NT2/D1 (cell line): ENCODE results near the gene IL17RB.

Source experiments
- DNase-seq: peaks from one replicate; pipeline ENCODE4 v3.0.0-alpha.2; 2011; ENCODE audit warnings: low read depth, low spot score
- H3K27me3 ChIP-seq: 2 replicates; pipeline ENCODE4 v1.6.0; 2011; ENCODE audit warnings: mild to moderate bottlenecking; ENCODE audit not compliant: insufficient read length, insufficient read depth
- H3K36me3 ChIP-seq: 2 replicates; pipeline ENCODE4 v1.6.1; 2011; ENCODE audit warnings: mild to moderate bottlenecking, low read length, mixed read lengths; ENCODE audit not compliant: insufficient read depth, insufficient read length
- H3K4me1 ChIP-seq: 2 replicates; pipeline ENCODE4 v1.5.1; 2011; ENCODE audit not compliant: insufficient read depth, insufficient read length
- H3K4me3 ChIP-seq: 2 replicates; pipeline ENCODE4 v1.5.1; 2011; ENCODE audit warnings: low read depth; ENCODE audit not compliant: insufficient read length
- H3K9ac ChIP-seq: 2 replicates; pipeline ENCODE4 v1.6.0; 2011; ENCODE audit warnings: low read depth; ENCODE audit not compliant: insufficient read length
- H3K9me3 ChIP-seq: 2 replicates; pipeline ENCODE4 v1.5.1; 2011; ENCODE audit warnings: mild to moderate bottlenecking, low read length; ENCODE audit not compliant: insufficient read depth
- SUZ12 ChIP-seq: IDR thresholded peaks from 2 replicates; pipeline ENCODE4 v1.6.1; 2011; ENCODE audit not compliant: insufficient read length, insufficient read depth; ENCODE audit errors: extremely low read depth
- YY1 ChIP-seq: IDR thresholded peaks from 2 replicates; pipeline ENCODE4 v1.6.1; 2011; ENCODE audit not compliant: insufficient read length, insufficient read depth
- ZNF274 ChIP-seq: IDR thresholded peaks from 2 replicates; pipeline ENCODE4 v1.6.1; 2011; ENCODE audit warnings: mild to moderate bottlenecking, low read depth, low read length

Gene IL17RB

GRCh38 chr3:53902067-53902466, 55.7 kb downstream of the IL17RB start:
- H3K9ac ChIP-seq, result no peak overlapping the region
- no peaks in the 10 kb centered on the region for H3K27me3 ChIP-seq
- no peak for TF ChIP-seq YY1
- no peak for TF ChIP-seq ZNF274
- TF ChIP-seq SUZ12, result no peak
- no peak overlapping the region for H3K4me3 ChIP-seq
- DNase-seq, result no peak
- H3K9me3 ChIP-seq, result no peaks in the 10 kb centered on the region
- no peaks in the 10 kb centered on the region for H3K36me3 ChIP-seq
- no peaks in the 10 kb centered on the region for H3K4me1 ChIP-seq

- DNase-seq, result no peak
- TF ChIP-seq ZNF274 (no peak), SUZ12 (no peak), YY1 (no peak)
- no peaks in the 10 kb centered on the region for H3K9me3 ChIP-seq
Measured at GRCh38 chr3:53902711-53903110, 56.3 kb downstream of the IL17RB start.

GRCh38 chr3:53913401-53913800, 67.0 kb downstream of the IL17RB start:
- TF ChIP-seq SUZ12 (no peak), YY1 (no peak), ZNF274 (no peak)
- Histone ChIP-seq H3K4me3 (no peak overlapping the region), H3K9me3 (peaks cover 2% of the 10 kb centered on the region; the same call in 1 of the 2 replicates), H3K9ac (no peak overlapping the region), H3K36me3 (no peaks in the 10 kb centered on the region), H3K4me1 (no peaks in the 10 kb centered on the region), H3K27me3 (no peaks in the 10 kb centered on the region)
- no peak for DNase-seq

More at GRCh38 chr3:53902711-53903110, 56.3 kb downstream of the IL17RB start:
- Histone ChIP-seq H3K4me1 (no peaks in the 10 kb centered on the region), H3K9ac (no peak overlapping the region), H3K27me3 (no peaks in the 10 kb centered on the region), H3K36me3 (no peaks in the 10 kb centered on the region), H3K4me3 (no peak overlapping the region)
